ENCODE data around the gene UBE3D. TPM values are rescaled to one million over a fixed set of nuclear protein-coding genes. Genes with fewer than 3 reads are reported as not detected.

UBE3D gene
- polyA plus RNA-seq, 2 of the 4 experiments (the other 2 are of a cell fraction), result 4.4 to 6.2 TPM

GRCh38 chr6:82910395-82910794 lies 155.2 kb downstream of the UBE3D start:
- H3K4me3 ChIP-seq, result no peak overlapping the region
- ChIA-PET POLR2A (no interaction called here), CTCF (interaction anchor here (0.6 kb wide), 1 partner anchor 668 kb away, joined by 3 read pairs; no protein-coding TSS in a partner anchor)
- ATAC-seq, result no peak
- no peak for DNase-seq (ENCODE audit: low read depth in 1 of 2, low spot score in 1 of 2)
- no peaks in the 10 kb centered on the region for H3K9me3 ChIP-seq
- H3K4me1 ChIP-seq, result no peaks in the 10 kb centered on the region; the same call in 2 of the 3 replicates
- no peak overlapping the region for H3K27ac ChIP-seq
- TF ChIP-seq SMC3 (IDR thresholded peaks at IDR 0.05) (no peak), USF2 (IDR thresholded peaks at IDR 0.05) (no peak), FOSB (CRISPR knock-in tag; IDR thresholded peaks at IDR 0.05) (no peak), RARB (CRISPR knock-in tag; IDR thresholded peaks at IDR 0.05) (no peak), ZC3H11A (IDR thresholded peaks at IDR 0.05) (no peak), E2F6 (IDR thresholded peaks at IDR 0.05; ENCODE audit: borderline replicate concordance, low read depth) (no peak), NFE2L2 (conservative IDR thresholded peaks at IDR 0.05; ENCODE audit: low read length) (no peak), FOSL2 (IDR thresholded peaks at IDR 0.05) (no peak), FOSL2 (CRISPR knock-in tag; IDR thresholded peaks at IDR 0.05) (no peak), REST (IDR thresholded peaks at IDR 0.05) (no peak), ZSCAN20 (CRISPR knock-in tag; IDR thresholded peaks at IDR 0.05) (no peak), CHD4 (IDR thresholded peaks at IDR 0.05; ENCODE audit: borderline replicate concordance) (no peak), ZFP36 (IDR thresholded peaks at IDR 0.05; ENCODE audit: borderline replicate concordance, partially characterized antibody) (no peak), TFCP2L1 (CRISPR knock-in tag; IDR thresholded peaks at IDR 0.05) (no peak), NR3C1 (IDR thresholded peaks at IDR 0.05) (no peak), KDM1A (IDR thresholded peaks at IDR 0.05; ENCODE audit: low read depth) (no peak), JUN (IDR thresholded peaks at IDR 0.05) (no peak), HOXA7 (CRISPR knock-in tag; IDR thresholded peaks at IDR 0.05) (no peak), MYC (IDR thresholded peaks at IDR 0.05; ENCODE audit: borderline replicate concordance, low read length) (no peak)
- WGBS (ENCODE audit: missing lambda C conversion rate), result 73% methylated on average over 1 of the region's 1 CpG
- H3K4me2 ChIP-seq, result no peak overlapping the region
- no peak for FAIRE-seq

- Histone ChIP-seq H3K9me3 (no peaks in the 10 kb centered on the region), H3K27ac (no peak overlapping the region), H3K4me1 (peaks cover 6% of the 10 kb centered on the region; the same call in 1 of the 3 replicates), H3K4me3 (no peak overlapping the region), H3K4me2 (no peak overlapping the region)
- WGBS (ENCODE audit: missing lambda C conversion rate), result 82% methylated on average over 3 of the region's 3 CpGs
- no peak for DNase-seq (ENCODE audit: low read depth in 1 of 2, low spot score in 1 of 2)
- ATAC-seq, result no peak
- no peak for FAIRE-seq
- TF ChIP-seq TP53 (CRISPR knock-in tag; IDR thresholded peaks at IDR 0.05) (no peak), HOXB13 (CRISPR knock-in tag; IDR thresholded peaks at IDR 0.05; ENCODE audit: low read depth) (no peak), USF2 (IDR thresholded peaks at IDR 0.05) (no peak)
- POLR2A ChIA-PET, result no interaction called here
- CTCF ChIA-PET, result interaction anchor here (1.1 kb wide), 1 partner anchor 161 kb away, joined by 3 read pairs; no protein-coding TSS in a partner anchor
These were observed 156.1 kb downstream of the UBE3D start for GRCh38 chr6:82909551-82909950.

All from A549 (cell line).